HCT116 (cell line): ENCODE measurements around the gene CPOX. TPM values are rescaled to one million over a fixed set of nuclear protein-coding genes. Genes with fewer than 3 reads are reported as not detected.

Source experiments
- ATAC-seq: fragments of 200-7000 bp; cut with Tn5 transposase; 2 replicates; pipeline ENCODE4 v1.9.1; 2020; ENCODE audit warnings: mild to moderate bottlenecking, moderate library complexity
- BruUV-seq: library from RNA; stranded (reverse); fragments of 400-500 nt; replicated peaks from 2 replicates; lab custom pipeline; 2021; lab: Mats Ljungman, UMichigan
- CTCF ChIA-PET: fragments of 300-600 bp; sonication (Branson Sonifier 250); formaldehyde crosslinking; loops from one replicate; lab custom pipeline; 2021; ENCODE audit warnings: antibody characterized with exemption; lab: Charles Lee
- POLR2A ChIA-PET: fragments of 300-600, 350-600 bp; sonication (Branson Sonifier 250); formaldehyde crosslinking; loops from one replicate; lab custom pipeline; 2021; ENCODE audit warnings: antibody characterized with exemption; lab: Charles Lee
- RAD21 ChIA-PET, 2 experiments: fragments of 300-600 bp; sonication (Branson Sonifier 250); formaldehyde crosslinking; loops; one replicate each; lab custom pipeline; 2023; ENCODE audit warnings: low total read pairs in 2 of 2; ENCODE audit not compliant: uncharacterized antibody in 2 of 2, unreplicated experiment in 2 of 2, low non-redundant PET in 1 of 2; lab: Charles Lee
- DNase-seq: peaks from one replicate; pipeline ENCODE4 v3.0.0-alpha.2; 2010; ENCODE audit warnings: low read depth, low spot score
- H2AFZ ChIP-seq: fragments of 200-600 bp; shearing (Covaris generic), sonication (generic); 2 replicates; pipeline ENCODE4 v1.6.1; 2017; ENCODE audit warnings: low read depth, mixed run types, mixed read lengths, antibody characterized with exemption, low read length; ENCODE audit not compliant: poor library complexity, severe bottlenecking
- H3K27ac ChIP-seq: 2 replicates; pipeline ENCODE4 v1.5.1; 2012; ENCODE audit warnings: low read depth, low read length
- H3K27me3 ChIP-seq: fragments of 200-600 bp; sonication (generic); 2 replicates; pipeline ENCODE4 v1.6.1; 2016; ENCODE audit warnings: mixed run types, low read length, mixed read lengths; ENCODE audit not compliant: insufficient read depth
- H3K36me3 ChIP-seq, 2 experiments: fragments of 200-500 bp in 1 of 2; fragments of 200-600 bp in 1 of 2; sonication (Bioruptor generic) in 1 of 2; sonication (generic) in 1 of 2; 2 replicates each; pipeline versions ENCODE4 v1.5.1 to v1.6.1; 2014 to 2016; ENCODE audit warnings: low read length in 2 of 2, inconsistent platforms in 1 of 2, mixed read lengths in 1 of 2, mixed run types in 1 of 2; ENCODE audit not compliant: insufficient read depth in 2 of 2, control insufficient read depth in 1 of 2
- H3K4me1 ChIP-seq, 2 experiments: fragments of 200-600 bp in 1 of 2; sonication (generic) in 1 of 2; 2 replicates each; pipeline versions ENCODE4 v1.5.1 to v1.6.1; 2012 to 2017; ENCODE audit warnings: low read length in 2 of 2, inconsistent platforms in 1 of 2, mild to moderate bottlenecking in 1 of 2, mixed read lengths in 1 of 2, mixed run types in 1 of 2, moderate library complexity in 1 of 2; ENCODE audit not compliant: insufficient read depth in 2 of 2, control insufficient read depth in 1 of 2
- H3K4me2 ChIP-seq: fragments of 200-600 bp; sonication (generic); 2 replicates; pipeline ENCODE4 v1.6.1; 2017; ENCODE audit warnings: mixed run types, low read length, mixed read lengths
- H3K4me3 ChIP-seq, 2 experiments: fragments of 200-600 bp in 1 of 2; sonication (generic) in 1 of 2; replicated peaks in 1 of 2; 2 replicates each; pipeline ENCODE4 v1.5.1; 2011 to 2016; ENCODE audit warnings: low read length in 2 of 2, control low read depth in 1 of 2, low read depth in 1 of 2, mild to moderate bottlenecking in 1 of 2, mixed read lengths in 1 of 2, mixed run types in 1 of 2
- H3K79me2 ChIP-seq: fragments of 200-600 bp; sonication (generic); 2 replicates; pipeline ENCODE4 v1.6.1; 2017; ENCODE audit warnings: mild to moderate bottlenecking, mixed run types, low read length, moderate library complexity, mixed read lengths; ENCODE audit not compliant: insufficient read depth
- H3K9ac ChIP-seq: fragments of 200-600 bp; sonication (generic); 2 replicates; pipeline ENCODE4 v1.6.1; 2016; ENCODE audit warnings: low read length, mixed read lengths
- H3K9me2 ChIP-seq: fragments of 200-600 bp; sonication (generic), shearing (Covaris generic); 2 replicates; pipeline ENCODE4 v1.6.1; 2017; ENCODE audit warnings: mixed run types, mild to moderate bottlenecking, moderate library complexity; ENCODE audit not compliant: insufficient read depth
- H3K9me3 ChIP-seq, 2 experiments: fragments of 200-500 bp in 1 of 2; fragments of 200-600 bp in 1 of 2; sonication (Bioruptor generic) in 1 of 2; sonication (generic) in 1 of 2; 2 replicates each; pipeline ENCODE4 v1.6.1; 2014 to 2017; ENCODE audit warnings: low read length in 2 of 2, mixed read lengths in 2 of 2, inconsistent platforms in 1 of 2, low read depth in 1 of 2, mild to moderate bottlenecking in 1 of 2, mixed run types in 1 of 2, moderate library complexity in 1 of 2; ENCODE audit not compliant: control insufficient read depth in 1 of 2, insufficient read depth in 1 of 2
- H4K20me1 ChIP-seq: fragments of 200-600 bp; sonication (generic), shearing (Covaris generic); 2 replicates; pipeline ENCODE4 v1.6.1; 2017; ENCODE audit warnings: mixed run types, mild to moderate bottlenecking, moderate library complexity; ENCODE audit not compliant: insufficient read depth
- ATF3 ChIP-seq: IDR thresholded peaks from 2 replicates; pipeline ENCODE4 v1.6.1; 2012
- CBX3 ChIP-seq: IDR thresholded peaks from 2 replicates; pipeline ENCODE4 v1.6.1; 2012; ENCODE audit warnings: low read depth
- CEBPB ChIP-seq: IDR thresholded peaks from 2 replicates; pipeline ENCODE4 v1.6.1; 2012; ENCODE audit warnings: low read depth
- CTCF ChIP-seq, 3 experiments: fragments of 200-600 bp in 1 of 3; sonication (generic) in 1 of 3; IDR thresholded peaks in 2 of 3; conservative IDR thresholded peaks in 1 of 3; 2 replicates each; pipeline ENCODE4 v1.5.1; 2012 to 2017; ENCODE audit warnings: low read depth in 2 of 3, low read length in 2 of 3, antibody characterized with exemption in 1 of 3, borderline replicate concordance in 1 of 3, control low read depth in 1 of 3, mild to moderate bottlenecking in 1 of 3, mixed read lengths in 1 of 3, mixed run types in 1 of 3, moderate library complexity in 1 of 3; ENCODE audit not compliant: insufficient read depth in 1 of 3
- EGR1 ChIP-seq: IDR thresholded peaks from 2 replicates; pipeline ENCODE4 v1.6.1; 2012; ENCODE audit warnings: low read depth
- EZH2 ChIP-seq: fragments of 200-600 bp; sonication (generic); IDR thresholded peaks from 2 replicates; pipeline ENCODE4 v1.6.1; 2017; ENCODE audit warnings: antibody characterized with exemption, mixed run types
- FOSL1 ChIP-seq: IDR thresholded peaks from 2 replicates; pipeline ENCODE4 v1.6.1; 2012; ENCODE audit warnings: low read depth
- JUND ChIP-seq: IDR thresholded peaks from 2 replicates; pipeline ENCODE4 v1.6.1; 2012
- MAX ChIP-seq: IDR thresholded peaks from 2 replicates; pipeline ENCODE4 v1.6.1; 2012
- POLR2A ChIP-seq: IDR thresholded peaks from 2 replicates; pipeline ENCODE4 v1.7.0; 2011; ENCODE audit warnings: borderline replicate concordance; ENCODE audit not compliant: insufficient read depth, insufficient read length; ENCODE audit errors: extremely low read depth
- POLR2AphosphoS5 ChIP-seq: IDR thresholded peaks from 2 replicates; pipeline ENCODE4 v1.6.1; 2011; ENCODE audit warnings: mild to moderate bottlenecking, low read depth, low read length, moderate library complexity
- RAD21 ChIP-seq: IDR thresholded peaks from 2 replicates; pipeline ENCODE4 v1.6.1; 2012; ENCODE audit warnings: low read depth, mild to moderate bottlenecking
- SIN3A ChIP-seq: IDR thresholded peaks from 2 replicates; pipeline ENCODE4 v1.6.1; 2012; ENCODE audit warnings: low read depth
- SP1 ChIP-seq: IDR thresholded peaks from 2 replicates; pipeline ENCODE4 v1.6.1; 2012; ENCODE audit warnings: low read depth
- SRF ChIP-seq: IDR thresholded peaks from 2 replicates; pipeline ENCODE4 v1.6.1; 2012; ENCODE audit warnings: low read depth
- YY1 ChIP-seq: IDR thresholded peaks from 2 replicates; pipeline ENCODE4 v1.6.1; 2011; ENCODE audit warnings: low read length, low read depth, moderate library complexity, mild to moderate bottlenecking; ENCODE audit not compliant: insufficient replicate concordance; ENCODE audit errors: extremely low read depth
- ZNF274 ChIP-seq: fragments of 200-500 bp; sonication (Bioruptor generic); IDR thresholded peaks from 2 replicates; pipeline ENCODE4 v1.6.1; 2014; ENCODE audit warnings: mild to moderate bottlenecking, low read depth, low read length, inconsistent platforms
- intact Hi-C: fragments of 100-400 bp; cut with micrococcal nuclease; formaldehyde crosslinking; loops from 2 replicates; pipeline ENCODE4 v1.10.0; 2022
- total RNA-seq: library from RNA; stranded (reverse); gene quantifications from one replicate; pipeline ENCODE4 v1.2.1, GENCODE V29; 2021; ENCODE audit not compliant: unreplicated experiment

The CPOX gene
- total RNA-seq, 1 experiment from 2014 or later = 353 TPM

- TF ChIP-seq JUND = peak; percentile 94
- no peak for TF ChIP-seq CTCF (IDR thresholded peaks at IDR 0.05 in 2 of 3, conservative IDR thresholded peaks at IDR 0.05 in 1 of 3; ENCODE audit: borderline replicate concordance in 1 of 3, insufficient read depth in 1 of 3, low read depth in 2 of 3, low read length in 2 of 3)
- peak; percentile 85 for TF ChIP-seq FOSL1
- TF ChIP-seq, all 23 proteins: peak for 12
Observed at GRCh38 chr3:98556164-98557130, 37.0 kb downstream of the CPOX start (continued).

GRCh38 chr3:98555025-98555379 lies 38.4 kb downstream of the CPOX start:
- no TSS peak for BruUV-seq
- Histone ChIP-seq H3K79me2 (peaks cover 47% of the 10 kb centered on the region), H3K4me3 (peak overlapping the region; percentile 12 to 40), H3K36me3 (no peaks in the 10 kb centered on the region), H2AFZ (no peak overlapping the region), H3K9ac (peak overlapping the region; percentile 71), H3K4me2 (peak overlapping the region; percentile 60), H3K9me3 (no peaks in the 10 kb centered on the region), H3K27me3 (no peaks in the 10 kb centered on the region), H3K27ac (peak overlapping the region; percentile 98), H3K9me2 (no peaks in the 10 kb centered on the region), H4K20me1 (no peaks in the 10 kb centered on the region), H3K4me1 (peaks cover 66 to 83% of the 10 kb centered on the region in 2 experiments)
- peak; percentile 91 for DNase-seq
- POLR2A ChIA-PET = interaction anchor here (0.7 to 3.7 kb wide), 15 partner anchors 9 to 426 kb away, joined by 3 to 19 read pairs (median 4); partner anchors contain the start of gene CLDND1
- ATAC-seq = peak; percentile 48
- RAD21 ChIA-PET = no interaction called here
- CTCF ChIA-PET = interaction anchor here (0.8 kb wide), 1 partner anchor 39 kb away, joined by 3 read pairs; the partner anchor contains the start of gene CPOX
- intact Hi-C loops = no loop called here
- TF ChIP-seq CEBPB (peak; percentile 64; the same call in 1 of the 2 replicates), SP1 (peak; percentile 92), EGR1 (0 out of 2 replicates have a peak, but pooled peaks have one; percentile 33), ATF3 (0 out of 2 replicates have a peak, but pooled peaks have one; percentile 12), MAX (no peak; the same call in 1 of the 2 replicates), RAD21 (peak; percentile 35; the same call in 1 of the 2 replicates), POLR2A (no peak), YY1 (peak; percentile 41), ZNF274 (no peak), SIN3A (no peak), FOSL1 (peak; percentile 88), POLR2AphosphoS5 (peak; percentile 55; the same call in 1 of the 2 replicates), CTCF (IDR thresholded peaks at IDR 0.05 in 2 of 3, conservative IDR thresholded peaks at IDR 0.05 in 1 of 3; ENCODE audit: borderline replicate concordance in 1 of 3, insufficient read depth in 1 of 3, low read depth in 2 of 3, low read length in 2 of 3) (no peak), SRF (no peak; the same call in 1 of the 2 replicates), CBX3 (no peak), EZH2 (no peak)
